Measurements from ENCODE around the gene CES3.

CES3 gene

DNA sequence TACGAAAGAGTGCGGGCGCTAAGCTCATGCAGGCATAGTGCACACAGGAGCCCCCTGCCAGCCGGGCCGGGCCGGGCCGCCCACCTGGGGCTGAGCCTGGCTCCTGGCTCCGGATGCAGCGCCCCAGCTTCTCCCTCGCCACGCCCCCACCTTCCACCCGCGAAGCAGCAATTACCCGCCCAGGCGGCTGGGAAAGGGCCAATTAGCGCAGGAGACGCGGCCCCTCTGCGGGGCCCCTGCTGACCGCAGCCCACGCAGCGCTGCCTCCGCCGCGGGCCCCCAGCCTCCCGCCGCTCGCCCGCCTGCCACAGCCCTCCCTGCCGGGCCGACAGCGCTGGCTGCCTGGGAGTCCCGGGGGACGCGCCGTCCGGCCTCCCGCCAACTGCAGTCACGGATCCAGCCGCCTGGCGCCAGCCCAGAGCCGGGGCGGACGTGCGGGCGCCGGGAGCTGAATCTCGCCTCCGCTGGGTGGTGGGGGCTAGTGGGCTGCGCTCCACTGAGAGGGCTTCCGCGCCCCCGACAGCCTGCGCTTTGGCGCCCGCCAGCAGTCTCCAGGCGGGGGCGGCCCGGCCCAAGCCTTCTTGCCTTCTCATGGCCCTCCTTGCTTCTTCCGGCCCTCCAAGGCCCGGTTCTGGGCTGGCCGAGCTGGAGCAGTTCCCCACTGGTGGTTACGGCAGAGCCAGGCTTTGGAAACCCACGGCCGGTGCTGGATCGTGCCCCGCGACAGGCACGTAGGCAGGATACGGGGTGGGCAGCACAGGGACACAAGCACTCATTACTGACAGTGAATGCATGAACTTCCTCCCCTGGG is 53.0 kb downstream of the CES3 start:
- DNase-seq = peak; percentile 57 to 79

GRCh38 chr16:67014634-67015312 is 53.7 kb downstream of the CES3 start:
- no peak for DNase-seq

- DNase-seq = no peak
Measured at GRCh38 chr16:67015313-67015731, 54.3 kb downstream of the CES3 start.

GRCh38 chr16:67016143-67016542 is 55.1 kb downstream of the CES3 start:
- DNase-seq = no peak

DNA sequence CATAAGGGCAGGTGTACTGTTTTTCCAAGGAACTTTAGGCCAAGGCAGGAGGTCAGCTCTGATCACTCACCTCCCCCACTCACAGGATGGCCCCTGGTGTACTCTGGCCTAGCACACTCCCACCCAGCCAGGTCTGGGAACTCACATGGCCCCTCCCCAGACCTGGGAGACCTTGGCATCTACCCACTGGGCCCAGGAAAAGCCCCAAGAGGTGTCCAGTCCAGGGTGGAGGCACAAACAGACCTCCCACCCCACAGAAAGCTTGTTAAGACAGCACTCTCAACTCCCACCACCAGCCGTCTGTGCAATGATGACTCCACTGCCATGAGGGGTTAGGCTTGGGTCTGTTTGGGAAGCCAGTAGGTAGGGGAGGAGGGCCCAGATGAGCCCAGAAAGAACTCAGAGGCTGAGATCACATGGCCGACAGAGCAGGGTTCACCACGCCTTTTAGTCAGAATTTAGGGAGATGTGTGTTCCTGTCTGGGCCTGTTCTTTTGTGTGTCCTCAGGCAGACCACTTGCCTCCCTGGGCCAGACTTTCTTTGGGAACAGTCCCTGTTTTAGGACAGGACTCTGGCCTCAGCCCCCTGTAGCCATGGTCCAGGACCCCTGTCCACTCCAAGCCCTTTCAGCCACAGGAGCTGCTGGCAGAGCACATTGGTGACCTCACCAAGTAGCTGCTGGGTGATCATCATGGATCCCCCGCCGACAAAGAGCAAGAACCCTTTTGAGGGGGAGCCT is 55.8 kb downstream of the CES3 start:
- no peak for DNase-seq

DNA sequence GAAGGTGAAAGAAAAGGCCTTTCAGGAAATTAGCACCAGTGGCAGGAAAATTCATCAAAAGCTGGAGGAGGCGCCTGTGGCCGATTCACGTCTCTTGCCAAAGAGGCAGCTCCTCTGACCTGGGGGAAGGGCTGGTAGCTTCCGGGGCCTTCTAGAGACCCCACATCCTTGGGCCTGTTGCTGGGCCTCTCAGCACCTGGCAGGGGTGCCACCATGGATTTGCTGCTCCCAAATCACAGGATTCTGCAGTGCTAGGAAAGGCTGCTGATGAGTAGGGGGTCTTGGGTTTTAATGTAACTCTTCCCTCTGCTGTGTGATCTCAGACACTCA is 56.3 kb downstream of the CES3 start:
- DNase-seq = no peak

DNA sequence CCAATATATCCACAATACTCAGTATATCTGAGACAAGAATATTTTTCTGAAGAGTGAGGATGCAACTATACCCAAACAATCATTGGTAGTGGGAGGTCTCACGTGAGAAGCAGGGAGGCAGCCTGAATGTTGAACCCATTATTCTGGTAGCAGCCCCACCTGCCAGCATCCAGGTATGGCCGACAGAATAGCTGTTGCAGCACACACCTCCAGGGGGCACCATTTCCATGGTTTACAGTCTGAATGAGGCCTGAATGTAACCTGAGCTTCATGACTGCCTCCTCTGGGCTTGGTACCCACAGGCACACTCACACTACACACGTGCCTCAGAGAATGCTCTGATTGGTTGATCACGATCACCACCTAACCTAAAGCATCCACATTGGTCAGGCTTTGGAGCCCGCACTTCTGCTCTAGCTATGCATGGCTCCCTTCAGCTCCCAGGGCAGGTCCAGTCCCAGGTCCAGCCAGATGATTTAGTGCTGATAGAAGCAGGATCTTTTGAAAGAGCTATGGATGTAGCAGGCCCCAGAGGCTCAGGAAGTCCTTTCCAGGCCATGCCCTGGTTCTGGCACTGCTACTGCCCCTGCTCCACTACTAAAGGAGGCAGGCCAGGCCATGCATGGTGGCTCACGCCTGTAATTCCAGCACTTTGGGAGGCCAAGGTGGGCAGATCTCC is 56.9 kb downstream of the CES3 start:
- peak; percentile 86 to 90 for DNase-seq

GRCh38 chr16:67019171-67019570 is 58.1 kb downstream of the CES3 start:
- no peak for DNase-seq

GRCh38 chr16:67021321-67021720 is 60.3 kb downstream of the CES3 start:
- DNase-seq = no peak

- DNase-seq = no peak
Measured at GRCh38 chr16:67022531-67023214, 61.6 kb downstream of the CES3 start.

DNA sequence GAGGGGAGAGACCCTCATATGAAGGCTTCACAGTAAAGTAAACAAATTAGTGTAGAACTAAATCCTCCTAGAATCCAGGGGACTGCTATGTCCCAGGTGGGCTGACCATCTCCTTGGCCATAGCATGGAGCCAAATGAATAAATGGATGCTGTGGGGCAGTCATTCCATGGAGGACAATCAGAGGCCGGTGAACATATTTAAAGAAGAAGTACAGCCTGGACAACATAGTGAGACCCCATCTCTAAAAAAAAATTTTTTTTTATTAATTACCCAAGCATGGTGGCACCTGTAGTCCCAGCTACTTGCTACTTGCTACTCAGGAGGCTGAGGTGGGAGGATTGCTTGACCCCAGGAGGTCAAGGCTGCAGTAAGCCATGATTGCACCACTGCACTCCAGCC is 62.6 kb downstream of the CES3 start:
- DNase-seq = no peak
